ENCODE measurements around the gene KCNMA1. TPM values are rescaled to one million over a fixed set of nuclear protein-coding genes. Genes with fewer than 3 reads are reported as not detected.

Gene KCNMA1
- total RNA-seq, 2 donors from 2014 or later, result 5.9 to 9.3 TPM

DNA sequence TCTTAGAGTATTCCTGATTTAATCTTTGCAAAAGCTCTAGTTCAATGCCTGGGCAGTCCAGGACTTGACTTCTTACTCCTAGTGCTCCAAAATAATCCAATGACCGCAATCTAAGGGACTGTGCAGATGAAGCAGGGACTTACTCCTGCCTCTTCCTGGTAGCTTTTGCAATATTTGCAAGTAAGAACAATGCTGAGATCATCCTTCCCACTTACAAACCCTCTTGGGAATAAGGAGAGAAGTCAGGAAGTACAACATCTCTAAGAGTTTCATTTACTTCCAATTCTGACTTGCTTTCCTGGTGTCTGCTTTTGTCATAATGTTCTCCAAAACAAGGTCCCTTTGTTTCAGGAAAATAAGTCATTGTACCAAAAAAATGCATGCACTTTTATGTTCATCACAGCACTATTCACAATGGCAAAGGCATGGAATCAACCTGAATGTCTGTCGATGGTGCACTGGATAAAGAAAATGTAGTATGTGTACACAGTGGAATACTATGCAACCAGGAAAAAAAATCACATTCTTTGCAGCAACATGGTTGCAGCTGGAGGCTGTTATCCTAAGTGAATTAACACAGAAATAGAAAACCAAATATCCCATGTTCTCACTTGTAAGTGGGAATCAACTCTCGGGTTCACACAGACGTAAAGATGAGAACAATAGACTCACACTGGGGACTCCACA, 7.1 kb upstream of the KCNMA1 start:
- Histone ChIP-seq H3K9me3 (no peaks in the 10 kb centered on the region), H3K27me3 (no peaks in the 10 kb centered on the region), H3K4me3 (no peak overlapping the region), H3K27ac (no peak overlapping the region), H3K4me1 (peaks cover 5% of the 10 kb centered on the region), H3K36me3 (replicated peaks in 1 of 2; ENCODE audit: insufficient read depth in 1 of 2, low read depth in 2 of 2) (no peaks in the 10 kb centered on the region)
- TF ChIP-seq, protein P1, sequence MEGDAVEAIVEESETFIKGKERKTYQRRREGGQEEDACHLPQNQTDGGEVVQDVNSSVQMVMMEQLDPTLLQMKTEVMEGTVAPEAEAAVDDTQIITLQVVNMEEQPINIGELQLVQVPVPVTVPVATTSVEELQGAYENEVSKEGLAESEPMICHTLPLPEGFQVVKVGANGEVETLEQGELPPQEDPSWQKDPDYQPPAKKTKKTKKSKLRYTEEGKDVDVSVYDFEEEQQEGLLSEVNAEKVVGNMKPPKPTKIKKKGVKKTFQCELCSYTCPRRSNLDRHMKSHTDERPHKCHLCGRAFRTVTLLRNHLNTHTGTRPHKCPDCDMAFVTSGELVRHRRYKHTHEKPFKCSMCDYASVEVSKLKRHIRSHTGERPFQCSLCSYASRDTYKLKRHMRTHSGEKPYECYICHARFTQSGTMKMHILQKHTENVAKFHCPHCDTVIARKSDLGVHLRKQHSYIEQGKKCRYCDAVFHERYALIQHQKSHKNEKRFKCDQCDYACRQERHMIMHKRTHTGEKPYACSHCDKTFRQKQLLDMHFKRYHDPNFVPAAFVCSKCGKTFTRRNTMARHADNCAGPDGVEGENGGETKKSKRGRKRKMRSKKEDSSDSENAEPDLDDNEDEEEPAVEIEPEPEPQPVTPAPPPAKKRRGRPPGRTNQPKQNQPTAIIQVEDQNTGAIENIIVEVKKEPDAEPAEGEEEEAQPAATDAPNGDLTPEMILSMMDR (IDR thresholded peaks at IDR 0.05), result no peak
- TF ChIP-seq POLR2A (IDR thresholded peaks at IDR 0.05), result no peak
- DNase-seq, result no peak
- no peak for ATAC-seq
- WGBS, 2 donors, result 92 to 96% methylated on average over 4 of the region's 4 CpGs
- intact Hi-C loops (cut with DNase I), result loop anchor here (5.0 kb wide), 2 partner anchors 267 to 467 kb away; no protein-coding TSS in a partner anchor

GRCh38 chr10:77643795-77644468, 6.3 kb upstream of the KCNMA1 start:
- DNase-seq (peak in 3 of 4 donors; percentile 28 to 36 (median 35)), ATAC-seq (peak; percentile 31)
- WGBS, 2 donors, result 51 to 54% methylated on average over 6 of the region's 6 CpGs
- Histone ChIP-seq H3K9me3 (no peaks in the 10 kb centered on the region), H3K36me3 (replicated peaks in 1 of 2; ENCODE audit: insufficient read depth in 1 of 2, low read depth in 2 of 2) (no peaks in the 10 kb centered on the region), H3K4me3 (no peak overlapping the region), H3K27me3 (no peaks in the 10 kb centered on the region), H3K4me1 (peaks cover 5% of the 10 kb centered on the region), H3K27ac (no peak overlapping the region)
- intact Hi-C loops (cut with DNase I), result loop anchor here (5.0 kb wide), 1 partner anchor 267 kb away; no protein-coding TSS in a partner anchor
- TF ChIP-seq, protein P1 (IDR thresholded peaks at IDR 0.05), result peak in 6 of 7 experiments; percentile 10 to 57 (median 42)
- TF ChIP-seq POLR2A (IDR thresholded peaks at IDR 0.05), result no peak

- intact Hi-C loops (cut with DNase I), result loop anchor here (5.0 kb wide), 1 partner anchor 265 kb away; no protein-coding TSS in a partner anchor
- H3K9me3 ChIP-seq, result no peaks in the 10 kb centered on the region
- H3K4me3 ChIP-seq, result no peak overlapping the region
- H3K36me3 ChIP-seq (replicated peaks in 1 of 2; ENCODE audit: insufficient read depth in 1 of 2, low read depth in 2 of 2), result no peaks in the 10 kb centered on the region
- no peak for TF ChIP-seq POLR2A (IDR thresholded peaks at IDR 0.05)
- TF ChIP-seq, protein P1 (IDR thresholded peaks at IDR 0.05), result peak; percentile 57 to 95 (median 92)
- no peak overlapping the region for H3K27ac ChIP-seq
- 0 to 1% methylated on average over 5 of the region's 5 CpGs for WGBS, 2 donors
- H3K27me3 ChIP-seq, result peaks cover 0 to 3% of the 10 kb centered on the region in 2 donors
- peaks cover 20% of the 10 kb centered on the region for H3K4me1 ChIP-seq
- ATAC-seq, result peak; percentile 63
- DNase-seq, result peak; percentile 80 to 87 (median 82)
Measured at GRCh38 chr10:77641788-77642397, 4.3 kb upstream of the KCNMA1 start.

- Histone ChIP-seq H3K4me3 (no peak overlapping the region), H3K27ac (no peak overlapping the region), H3K36me3 (replicated peaks in 1 of 2; ENCODE audit: insufficient read depth in 1 of 2, low read depth in 2 of 2) (no peaks in the 10 kb centered on the region), H3K27me3 (peaks cover 0 to 8% of the 10 kb centered on the region in 2 donors), H3K4me1 (peaks cover 25% of the 10 kb centered on the region), H3K9me3 (no peaks in the 10 kb centered on the region)
- intact Hi-C loops (cut with DNase I), result loop anchor here (5.0 kb wide), 1 partner anchor 264 kb away; no protein-coding TSS in a partner anchor
- no peak for ATAC-seq
- DNase-seq, result no peak
- 30 to 41% methylated on average over 1 of the region's 1 CpG for WGBS, 2 donors
- no peak for TF ChIP-seq POLR2A (IDR thresholded peaks at IDR 0.05)
- TF ChIP-seq, protein P1 (IDR thresholded peaks at IDR 0.05), result no peak
Measured at GRCh38 chr10:77641344-77641743, 3.7 kb upstream of the KCNMA1 start.
